GM12801 (cell line): ENCODE measurements around the gene PPP2R2C.

ENCODE experiments used
- TF ChIP-seq, protein P1 (sequence below): IDR thresholded peaks from one replicate; pipeline ENCODE4 v1.5.1; 2011; ENCODE audit warnings: control low read depth; ENCODE audit not compliant: insufficient read length; ENCODE audit errors: extremely low read depth

PPP2R2C gene

DNA sequence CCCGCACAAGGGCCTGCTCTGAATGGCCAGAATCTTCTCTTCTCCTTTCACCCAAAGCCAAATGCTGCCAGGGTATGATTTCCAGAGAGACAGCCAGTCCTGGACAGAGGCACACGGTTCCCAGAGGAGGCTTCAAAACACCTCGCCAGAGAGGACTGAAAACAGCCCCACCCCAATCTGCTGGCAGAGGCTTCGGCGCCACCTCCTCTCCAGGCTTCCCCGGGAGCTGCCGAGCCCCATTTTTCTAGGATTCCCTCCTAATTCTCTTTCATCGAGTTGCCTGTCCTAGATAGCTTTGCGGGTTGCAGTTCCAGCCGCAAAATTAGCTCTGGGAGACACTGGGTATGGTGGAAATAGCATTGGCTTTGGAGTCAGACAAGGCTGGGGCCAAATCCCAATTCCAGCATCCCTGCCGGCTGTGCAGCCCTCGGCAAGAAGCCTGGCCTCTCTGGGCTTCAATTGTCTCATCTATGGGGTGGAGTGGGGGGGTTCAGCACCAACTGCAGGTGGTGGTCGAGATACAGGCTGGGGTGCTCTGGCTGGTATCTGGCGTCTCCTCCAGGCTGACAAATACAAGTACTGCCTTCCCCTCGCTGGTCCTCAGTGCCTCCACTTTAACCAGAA lies 22.6 kb downstream of the PPP2R2C start:
- TF ChIP-seq, protein P1, sequence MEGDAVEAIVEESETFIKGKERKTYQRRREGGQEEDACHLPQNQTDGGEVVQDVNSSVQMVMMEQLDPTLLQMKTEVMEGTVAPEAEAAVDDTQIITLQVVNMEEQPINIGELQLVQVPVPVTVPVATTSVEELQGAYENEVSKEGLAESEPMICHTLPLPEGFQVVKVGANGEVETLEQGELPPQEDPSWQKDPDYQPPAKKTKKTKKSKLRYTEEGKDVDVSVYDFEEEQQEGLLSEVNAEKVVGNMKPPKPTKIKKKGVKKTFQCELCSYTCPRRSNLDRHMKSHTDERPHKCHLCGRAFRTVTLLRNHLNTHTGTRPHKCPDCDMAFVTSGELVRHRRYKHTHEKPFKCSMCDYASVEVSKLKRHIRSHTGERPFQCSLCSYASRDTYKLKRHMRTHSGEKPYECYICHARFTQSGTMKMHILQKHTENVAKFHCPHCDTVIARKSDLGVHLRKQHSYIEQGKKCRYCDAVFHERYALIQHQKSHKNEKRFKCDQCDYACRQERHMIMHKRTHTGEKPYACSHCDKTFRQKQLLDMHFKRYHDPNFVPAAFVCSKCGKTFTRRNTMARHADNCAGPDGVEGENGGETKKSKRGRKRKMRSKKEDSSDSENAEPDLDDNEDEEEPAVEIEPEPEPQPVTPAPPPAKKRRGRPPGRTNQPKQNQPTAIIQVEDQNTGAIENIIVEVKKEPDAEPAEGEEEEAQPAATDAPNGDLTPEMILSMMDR = no peak

DNA sequence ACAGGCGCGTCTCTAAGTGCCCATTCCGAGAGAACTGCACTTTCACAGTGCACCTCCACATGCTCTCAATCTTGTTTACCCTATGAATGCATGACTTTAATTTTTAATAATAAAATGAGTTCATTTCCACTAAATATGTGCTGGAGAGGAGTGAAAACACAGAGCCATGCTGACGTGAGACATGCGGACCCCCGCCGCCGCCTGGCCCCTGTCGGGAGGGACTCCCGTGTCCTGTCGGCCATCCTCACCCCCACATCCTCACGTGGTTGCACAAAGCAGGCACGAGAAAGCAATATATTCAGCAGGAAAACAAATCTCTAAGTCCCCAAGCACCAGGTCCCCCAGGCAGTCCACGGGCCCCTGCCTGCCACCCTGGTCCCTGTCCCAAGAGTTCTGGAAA lies 23.1 kb downstream of the PPP2R2C start:
- TF ChIP-seq, protein P1 = no peak

DNA sequence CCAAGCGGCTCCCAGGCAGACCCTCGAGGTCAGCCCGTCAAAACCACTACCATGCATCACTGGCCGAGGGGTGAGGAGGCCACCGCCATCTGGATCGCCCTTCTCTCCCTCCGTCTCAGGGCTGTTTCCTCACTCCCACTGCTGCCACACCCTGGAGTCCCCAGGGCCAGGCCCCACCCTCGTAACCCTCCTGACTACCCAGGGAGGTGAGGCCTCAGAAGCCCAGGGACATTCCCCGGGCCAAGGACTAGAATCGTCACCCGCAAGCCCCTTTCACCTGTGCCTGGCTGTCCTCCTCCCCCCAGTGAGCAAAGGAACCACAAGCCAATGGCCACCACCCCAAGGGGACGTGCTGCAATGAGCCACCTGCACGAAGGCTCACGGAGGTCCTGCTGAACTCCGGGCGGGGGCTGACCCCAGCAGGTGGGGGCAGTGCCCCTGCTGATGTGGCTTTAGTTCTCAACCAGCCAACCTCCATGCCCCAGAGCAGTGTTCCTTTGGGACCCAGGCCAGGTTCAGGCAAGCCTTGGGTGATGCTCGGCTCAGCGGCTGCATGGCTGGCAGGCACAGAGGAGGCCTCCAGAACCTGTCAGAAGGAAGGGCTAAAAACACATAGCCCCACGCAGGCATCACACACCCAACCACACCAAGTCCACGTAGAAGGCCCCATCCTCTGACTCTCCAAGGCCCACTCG lies 23.8 kb downstream of the PPP2R2C start:
- TF ChIP-seq, protein P1 = no peak

DNA sequence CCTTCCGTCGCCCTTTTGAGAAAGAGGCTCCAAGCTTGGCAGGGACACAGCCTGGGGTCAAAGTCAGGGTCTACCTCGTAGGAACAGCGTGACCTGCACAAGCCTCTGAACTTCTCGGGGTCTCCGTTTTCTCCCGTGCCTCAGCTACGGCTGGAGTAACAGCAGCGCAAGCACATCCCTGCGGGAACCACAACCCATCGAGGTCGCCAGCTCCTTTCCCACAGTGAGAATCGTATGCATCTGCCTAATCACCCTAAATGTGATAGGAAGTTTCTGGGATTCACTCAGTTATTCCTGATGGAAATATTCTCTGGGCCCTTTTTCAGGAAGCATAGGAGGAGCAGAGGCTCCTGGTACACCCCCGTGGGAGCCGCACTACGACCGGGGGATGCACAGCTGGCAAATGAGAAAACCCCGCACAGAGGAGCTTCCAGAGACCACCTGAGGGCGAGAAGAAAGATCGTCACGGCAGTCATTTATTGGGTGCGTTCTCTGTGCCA lies 24.7 kb downstream of the PPP2R2C start:
- TF ChIP-seq, protein P1 = no peak

DNA sequence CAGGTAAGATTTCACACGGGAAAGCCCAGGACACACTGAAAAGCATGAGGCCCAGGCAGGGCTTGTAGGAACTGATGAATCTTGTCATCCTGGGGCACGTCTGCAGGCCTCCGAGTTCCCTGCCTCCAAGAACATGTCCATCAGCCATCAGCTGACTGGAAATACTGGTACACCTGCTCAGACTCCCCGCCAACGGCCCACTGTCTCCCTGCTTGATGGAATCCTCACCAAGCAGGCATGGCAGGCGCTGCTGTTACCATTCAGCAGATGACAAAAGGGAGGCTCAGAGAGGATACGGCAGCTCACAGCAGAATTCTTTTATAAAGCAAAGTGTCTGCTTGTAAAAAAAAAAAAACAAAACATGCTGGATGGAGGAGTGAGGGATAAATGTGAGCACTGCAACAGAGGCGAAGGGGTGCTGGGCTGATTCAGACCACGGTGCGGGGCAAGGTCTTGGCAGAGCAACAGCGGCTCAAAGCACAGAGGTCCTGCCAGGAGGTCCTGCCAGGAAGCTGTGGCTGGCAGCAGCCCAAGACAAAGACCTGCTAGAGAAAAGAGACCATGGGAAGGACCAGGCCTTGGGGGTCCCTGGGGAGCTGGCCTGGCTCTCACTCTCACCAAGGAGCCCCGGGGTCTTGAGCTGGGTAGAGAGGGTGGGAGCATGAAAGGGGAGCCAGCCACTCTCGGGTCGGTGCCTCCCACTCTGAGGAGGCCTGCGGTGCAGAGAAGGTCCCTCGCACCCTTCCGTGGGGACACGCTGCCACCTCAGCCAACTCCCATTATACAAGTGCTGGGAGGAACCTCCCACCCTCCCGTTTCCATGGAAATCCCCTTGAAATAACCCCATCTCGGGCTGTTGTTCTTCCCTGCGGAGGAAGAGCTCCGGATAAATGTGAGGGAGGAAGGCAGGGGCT lies 25.6 kb downstream of the PPP2R2C start:
- TF ChIP-seq, protein P1 = no peak

DNA sequence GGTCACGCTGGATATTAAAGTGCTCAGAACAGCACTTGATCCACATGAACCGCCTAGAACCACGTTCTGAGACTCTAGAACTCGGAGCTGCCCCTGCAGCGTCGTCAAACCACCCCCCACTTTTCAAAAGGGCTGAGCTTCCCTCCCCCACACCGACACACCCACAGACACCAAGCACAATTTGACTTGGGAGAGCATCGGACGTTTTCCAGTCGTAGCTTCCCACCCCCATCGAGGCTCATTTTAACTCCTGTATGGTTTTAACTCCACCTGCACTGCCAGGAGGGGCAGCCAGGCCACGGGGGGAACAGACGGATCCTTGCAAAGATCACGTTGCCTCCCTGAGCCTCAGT lies 26.3 kb downstream of the PPP2R2C start:
- TF ChIP-seq, protein P1 = no peak
